ENCODE results near the gene CDKN1A. TPM values are rescaled to one million over a fixed set of nuclear protein-coding genes. Genes with fewer than 3 reads are reported as not detected.
"Not testable (repeated sequence)": the region's sequence is repeated elsewhere in the genome, so short reads cannot be mapped to it uniquely, and the experiment has no call there.

Gene CDKN1A
- total RNA-seq, 4 donors from 2014 or later: 86.8 to 209 (median 131) TPM

GRCh38 chr6:36701401-36701991, 23.0 kb downstream of the CDKN1A start:
- intact Hi-C loops (cut with DNase I): no loop called here
- Histone ChIP-seq H3K27me3 (no peaks in the 10 kb centered on the region), H3K4me3 (no peak overlapping the region), H3K36me3 (no peaks in the 10 kb centered on the region), H3K27ac (no peak overlapping the region), H3K4me1 (peaks cover 5 to 13% (median 10%) of the 10 kb centered on the region in 3 donors), H3K9me3 (no peaks in the 10 kb centered on the region)
- TF ChIP-seq CTCF (IDR thresholded peaks at IDR 0.05) (peak in 2 of 6 experiments; percentile 15 to 42), POLR2A (IDR thresholded peaks at IDR 0.05) (no peak)
- no peak for DNase-seq
- 50 to 60% methylated on average over 1 to 3 of the region's 3 CpGs for WGBS, 2 donors

- no peak for DNase-seq
- Histone ChIP-seq H3K9me3 (no peaks in the 10 kb centered on the region), H3K4me1 (peaks cover 5 to 13% (median 10%) of the 10 kb centered on the region in 3 donors), H3K27ac (no peak overlapping the region), H3K4me3 (no peak overlapping the region), H3K36me3 (no peaks in the 10 kb centered on the region), H3K27me3 (no peaks in the 10 kb centered on the region)
- no peak for TF ChIP-seq POLR2A (IDR thresholded peaks at IDR 0.05)
- TF ChIP-seq CTCF (IDR thresholded peaks at IDR 0.05): no peak
- WGBS, 2 donors: 90 to 100% methylated on average over 3 of the region's 3 CpGs
- intact Hi-C loops (cut with DNase I): no loop called here
Observed at GRCh38 chr6:36702656-36703055, 24.1 kb downstream of the CDKN1A start.

DNA sequence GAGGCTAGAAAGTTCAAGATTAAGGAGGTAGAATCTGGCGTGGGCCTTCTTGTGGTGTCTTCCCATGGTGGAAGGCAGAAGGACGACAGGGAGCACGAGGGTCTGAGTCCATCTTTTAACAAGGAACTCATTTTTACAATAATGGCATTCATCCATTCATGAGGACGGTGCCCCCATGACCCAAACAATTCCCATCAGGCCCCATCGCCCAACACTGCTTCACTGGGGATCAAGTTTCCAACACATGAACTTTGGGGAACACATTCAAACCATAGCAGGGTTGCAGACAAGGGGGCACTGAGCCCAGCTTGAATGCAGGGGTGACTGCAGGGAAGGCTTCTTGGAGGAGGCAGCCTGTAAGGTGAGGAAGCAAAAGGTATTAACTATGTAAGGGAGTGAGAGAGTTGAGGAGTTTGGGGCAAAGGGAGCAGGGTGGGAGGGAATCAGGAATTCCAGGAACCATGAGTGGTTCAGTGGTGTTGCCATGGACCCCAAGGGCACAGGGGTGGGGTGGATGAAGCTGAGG, 24.6 kb downstream of the CDKN1A start:
- Histone ChIP-seq H3K4me3 (no peak overlapping the region), H3K27me3 (no peaks in the 10 kb centered on the region), H3K9me3 (no peaks in the 10 kb centered on the region), H3K36me3 (no peaks in the 10 kb centered on the region), H3K4me1 (peaks cover 5 to 13% (median 10%) of the 10 kb centered on the region in 3 donors), H3K27ac (no peak overlapping the region)
- TF ChIP-seq POLR2A (IDR thresholded peaks at IDR 0.05) (no peak), CTCF (IDR thresholded peaks at IDR 0.05) (no peak)
- intact Hi-C loops (cut with DNase I): no loop called here
- 66 to 75% methylated on average over 4 to 5 of the region's 5 CpGs for WGBS, 2 donors
- DNase-seq: no peak

DNA sequence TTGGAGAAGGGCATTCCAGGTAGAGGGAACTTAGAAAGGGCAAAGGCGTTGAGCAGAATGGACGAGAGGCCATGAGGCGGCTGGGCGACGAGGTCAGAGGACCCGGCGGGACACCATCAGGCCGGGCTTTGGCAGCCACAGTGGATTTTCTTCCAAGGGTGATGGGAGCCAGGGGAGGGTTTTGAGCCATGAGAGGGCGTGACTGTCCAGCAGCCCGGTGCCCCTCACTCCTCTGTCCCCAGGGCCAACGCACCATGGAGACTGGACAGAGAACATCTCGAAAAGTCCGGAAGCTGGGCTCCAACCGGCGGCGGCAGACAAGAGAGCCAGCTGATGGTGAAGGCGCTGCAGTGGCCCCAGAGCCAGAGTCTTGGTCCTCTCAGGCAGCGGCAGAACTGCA, 25.5 kb downstream of the CDKN1A start:
- Histone ChIP-seq H3K36me3 (no peaks in the 10 kb centered on the region), H3K27ac (no peak overlapping the region), H3K4me3 (no peak overlapping the region), H3K9me3 (no peaks in the 10 kb centered on the region), H3K4me1 (peaks cover 5 to 13% (median 10%) of the 10 kb centered on the region in 3 donors), H3K27me3 (no peaks in the 10 kb centered on the region)
- TF ChIP-seq POLR2A (IDR thresholded peaks at IDR 0.05): no peak
- no peak for TF ChIP-seq CTCF (IDR thresholded peaks at IDR 0.05)
- 94% methylated on average over 13 to 16 of the region's 18 CpGs for WGBS, 2 donors
- intact Hi-C loops (cut with DNase I): no loop called here
- DNase-seq: no peak

GRCh38 chr6:36704961-36705577, 26.6 kb downstream of the CDKN1A start:
- H3K4me3 ChIP-seq; intact Hi-C loops (cut with DNase I); H3K36me3 ChIP-seq; H3K9me3 ChIP-seq; H3K27me3 ChIP-seq; DNase-seq; H3K27ac ChIP-seq: not testable (repeated sequence)
- 61% methylated on average over 7 of the region's 7 CpGs for WGBS, 2 donors
- peaks cover 5 to 13% (median 10%) of the 10 kb centered on the region in 3 donors for H3K4me1 ChIP-seq
